Mesenchymal stem cell (in vitro differentiated cells and primary cell): ENCODE results near the gene DEUP1.
A peak's percentile ranks its signal among the peaks of the same experiment; 100 is the strongest.

Experiments used
- DNase-seq: peaks from one replicate; pipeline ENCODE4 v3.0.0-alpha.2; 2013
- H2AFZ ChIP-seq: one replicate; pipeline ENCODE4 v1.6.1; 2013; ENCODE audit warnings: low read depth, mild to moderate bottlenecking, control low read depth, inconsistent platforms, low read length, moderate library complexity
- H2AK5ac ChIP-seq: 2 replicates; pipeline ENCODE4 v1.6.1; 2013; ENCODE audit warnings: low read length, moderate library complexity, mild to moderate bottlenecking, inconsistent platforms; ENCODE audit not compliant: severe bottlenecking
- H2BK120ac ChIP-seq: one replicate; pipeline ENCODE4 v1.6.1; 2013; ENCODE audit warnings: low read depth, mild to moderate bottlenecking, inconsistent platforms, low read length, moderate library complexity
- H2BK12ac ChIP-seq, 2 experiments: one replicate each; pipeline ENCODE4 v1.6.1; 2013; ENCODE audit warnings: inconsistent platforms in 2 of 2, low read length in 2 of 2, mild to moderate bottlenecking in 2 of 2, moderate library complexity in 2 of 2, control low read depth in 1 of 2
- H2BK15ac ChIP-seq: one replicate; pipeline ENCODE4 v1.6.1; 2013; ENCODE audit warnings: mild to moderate bottlenecking, low read depth, inconsistent platforms; ENCODE audit not compliant: poor library complexity, severe bottlenecking
- H2BK5ac ChIP-seq: 2 replicates; pipeline ENCODE4 v1.6.1; 2013; ENCODE audit warnings: low read depth, mild to moderate bottlenecking, low read length, control low read depth, inconsistent platforms; ENCODE audit not compliant: poor library complexity, severe bottlenecking
- H3K14ac ChIP-seq, 2 experiments: one replicate each; pipeline ENCODE4 v1.6.1; 2013; ENCODE audit warnings: inconsistent platforms in 2 of 2, low read length in 2 of 2, control low read depth in 1 of 2, mild to moderate bottlenecking in 1 of 2, moderate library complexity in 1 of 2
- H3K18ac ChIP-seq, 2 experiments: one replicate each; pipeline ENCODE4 v1.6.1; 2013; ENCODE audit warnings: inconsistent platforms in 2 of 2, low read length in 2 of 2, control low read depth in 1 of 2, low read depth in 1 of 2, mild to moderate bottlenecking in 1 of 2
- H3K23ac ChIP-seq, 2 experiments: one replicate each; pipeline ENCODE4 v1.6.1; 2013; ENCODE audit warnings: inconsistent platforms in 2 of 2, low read length in 2 of 2, mild to moderate bottlenecking in 2 of 2, moderate library complexity in 2 of 2, control low read depth in 1 of 2
- H3K27ac ChIP-seq: 2 replicates; pipeline ENCODE4 v1.5.1; 2013; ENCODE audit warnings: mild to moderate bottlenecking, moderate library complexity, low read length, control low read depth, inconsistent platforms; ENCODE audit not compliant: poor library complexity, severe bottlenecking
- H3K27me3 ChIP-seq, 2 experiments: 2 replicates each; pipeline versions ENCODE4 v1.6.1 to v1.7.0; 2013; ENCODE audit warnings: low read length in 2 of 2, mild to moderate bottlenecking in 2 of 2, moderate library complexity in 2 of 2, control low read depth in 1 of 2, inconsistent platforms in 1 of 2; ENCODE audit not compliant: control insufficient read depth in 1 of 2, insufficient read depth in 1 of 2
- H3K36me3 ChIP-seq, 2 experiments: 2 replicates each; pipeline versions ENCODE4 v1.6.1 to v1.7.0; 2013; ENCODE audit warnings: low read length in 2 of 2, control low read depth in 1 of 2, inconsistent platforms in 1 of 2, low read depth in 1 of 2, mild to moderate bottlenecking in 1 of 2; ENCODE audit not compliant: insufficient read depth in 2 of 2, control insufficient read depth in 1 of 2
- H3K4ac ChIP-seq, 2 experiments: one replicate each; pipeline ENCODE4 v1.6.1; 2013; ENCODE audit warnings: inconsistent platforms in 2 of 2, low read length in 2 of 2, mild to moderate bottlenecking in 2 of 2, moderate library complexity in 2 of 2, control low read depth in 1 of 2, low read depth in 1 of 2
- H3K4me1 ChIP-seq: 2 replicates; pipeline ENCODE4 v1.6.1; 2013; ENCODE audit warnings: low read depth, low read length, control low read depth; ENCODE audit not compliant: control insufficient read depth, insufficient read depth
- H3K4me2 ChIP-seq: 2 replicates; pipeline ENCODE4 v1.6.1; 2013; ENCODE audit warnings: low read length, mild to moderate bottlenecking, inconsistent platforms; ENCODE audit not compliant: poor library complexity, severe bottlenecking
- H3K4me3 ChIP-seq, 2 experiments: 2 replicates each; pipeline versions ENCODE4 v1.5.1 to v1.7.0; 2013; ENCODE audit warnings: low read length in 2 of 2, mild to moderate bottlenecking in 2 of 2, control low read depth in 1 of 2, low read depth in 1 of 2; ENCODE audit not compliant: insufficient read depth in 1 of 2
- H3K79me1 ChIP-seq: replicated peaks from 2 replicates; pipeline ENCODE4 v1.6.1; 2013; ENCODE audit warnings: mild to moderate bottlenecking, control low read depth, low read length, inconsistent platforms; ENCODE audit not compliant: poor library complexity, severe bottlenecking
- H3K9ac ChIP-seq: 2 replicates; pipeline ENCODE4 v1.7.0; 2013; ENCODE audit warnings: mild to moderate bottlenecking, low read length, moderate library complexity
- H3K9me3 ChIP-seq: 2 replicates; pipeline ENCODE4 v1.7.0; 2013; ENCODE audit warnings: mild to moderate bottlenecking, low read length; ENCODE audit not compliant: control insufficient read depth
- H4K8ac ChIP-seq: one replicate; pipeline ENCODE4 v1.6.1; 2013; ENCODE audit warnings: inconsistent platforms, mild to moderate bottlenecking, low read length, moderate library complexity
- H4K91ac ChIP-seq: one replicate; pipeline ENCODE4 v1.6.1; 2013; ENCODE audit warnings: mild to moderate bottlenecking, low read length, inconsistent platforms
- WGBS: methylation state at CpG from one replicate; pipeline ENCODE4 v1.1.7; 2013; ENCODE audit warnings: mixed read lengths; 5-methylcytosine and 5-hydroxymethylcytosine counted together

DEUP1 gene

GRCh38 chr11:93393386-93393785, 62.8 kb downstream of the DEUP1 start:
- Histone ChIP-seq H4K91ac (no peak overlapping the region), H3K4me1 (no peaks in the 10 kb centered on the region), H3K23ac (no peak overlapping the region), H2BK5ac (no peak overlapping the region), H2AK5ac (no peak overlapping the region), H2BK12ac (no peak overlapping the region), H3K14ac (no peak overlapping the region), H3K9me3 (no peaks in the 10 kb centered on the region), H3K36me3 (no peaks in the 10 kb centered on the region), H3K9ac (no peak overlapping the region), H3K4ac (no peak overlapping the region), H3K27me3 (no peaks in the 10 kb centered on the region), H3K4me2 (no peak overlapping the region), H2BK120ac (no peak overlapping the region), H2BK15ac (no peak overlapping the region), H3K79me1 (no peaks in the 10 kb centered on the region), H4K8ac (no peak overlapping the region), H3K27ac (no peak overlapping the region), H3K18ac (no peak overlapping the region), H2AFZ (no peak overlapping the region), H3K4me3 (no peak overlapping the region)
- no peak for DNase-seq
- 84% methylated on average over 4 of the region's 4 CpGs for WGBS

GRCh38 chr11:93394488-93394887, 63.9 kb downstream of the DEUP1 start:
- Histone ChIP-seq H2BK120ac (no peak overlapping the region), H3K14ac (no peak overlapping the region), H3K79me1 (no peaks in the 10 kb centered on the region), H4K8ac (no peak overlapping the region), H2AK5ac (no peak overlapping the region), H3K4me2 (no peak overlapping the region), H2BK5ac (no peak overlapping the region), H3K9me3 (no peaks in the 10 kb centered on the region), H2BK12ac (no peak overlapping the region), H3K4me3 (no peak overlapping the region), H3K23ac (no peak overlapping the region), H3K27me3 (no peaks in the 10 kb centered on the region), H4K91ac (no peak overlapping the region), H3K27ac (no peak overlapping the region), H3K36me3 (no peaks in the 10 kb centered on the region), H2AFZ (no peak overlapping the region), H2BK15ac (no peak overlapping the region), H3K18ac (no peak overlapping the region), H3K4me1 (no peaks in the 10 kb centered on the region), H3K4ac (no peak overlapping the region), H3K9ac (no peak overlapping the region)
- no peak for DNase-seq

GRCh38 chr11:93396316-93396715, 65.8 kb downstream of the DEUP1 start:
- H2BK120ac ChIP-seq = no peak overlapping the region
- H2AK5ac ChIP-seq = no peak overlapping the region
- H3K27me3 ChIP-seq = no peaks in the 10 kb centered on the region
- no peak overlapping the region for H3K4me3 ChIP-seq
- H2BK15ac ChIP-seq = no peak overlapping the region
- no peaks in the 10 kb centered on the region for H3K4me1 ChIP-seq
- no peak overlapping the region for H4K91ac ChIP-seq
- 45% methylated on average over 3 of the region's 3 CpGs for WGBS
- H4K8ac ChIP-seq = no peak overlapping the region
- no peaks in the 10 kb centered on the region for H3K36me3 ChIP-seq
- no peak overlapping the region for H3K9ac ChIP-seq
- no peak overlapping the region for H2BK12ac ChIP-seq
- H3K14ac ChIP-seq = no peak overlapping the region
- no peak overlapping the region for H3K23ac ChIP-seq
- DNase-seq = no peak
- no peaks in the 10 kb centered on the region for H3K9me3 ChIP-seq
- no peak overlapping the region for H3K4ac ChIP-seq
- H2AFZ ChIP-seq = no peak overlapping the region
- H2BK5ac ChIP-seq = no peak overlapping the region
- H3K4me2 ChIP-seq = no peak overlapping the region
- no peak overlapping the region for H3K18ac ChIP-seq
- H3K27ac ChIP-seq = peak overlapping the region; percentile 6
- H3K79me1 ChIP-seq = no peaks in the 10 kb centered on the region

- Histone ChIP-seq H3K27me3 (no peaks in the 10 kb centered on the region), H3K36me3 (no peaks in the 10 kb centered on the region), H3K4me1 (no peaks in the 10 kb centered on the region), H3K18ac (no peak overlapping the region), H2BK120ac (no peak overlapping the region), H2BK15ac (no peak overlapping the region), H2BK5ac (no peak overlapping the region), H2BK12ac (no peak overlapping the region), H4K91ac (no peak overlapping the region), H3K4ac (no peak overlapping the region), H3K4me3 (no peak overlapping the region), H2AFZ (no peak overlapping the region), H3K4me2 (no peak overlapping the region), H3K9me3 (no peaks in the 10 kb centered on the region), H3K23ac (no peak overlapping the region), H3K9ac (no peak overlapping the region), H2AK5ac (no peak overlapping the region), H3K27ac (no peak overlapping the region), H3K14ac (no peak overlapping the region), H3K79me1 (no peaks in the 10 kb centered on the region), H4K8ac (no peak overlapping the region)
- WGBS = 60% methylated on average over 1 of the region's 3 CpGs
- no peak for DNase-seq
These were observed 73.4 kb downstream of the DEUP1 start for GRCh38 chr11:93403930-93404329.
